Peyer's patch (tissue), 4 donors: ENCODE measurements around the gene DDAH1. TPM values are rescaled to one million over a fixed set of nuclear protein-coding genes. Genes with fewer than 3 reads are reported as not detected.

Experiments
- DNase-seq, 3 donors: peaks; one replicate each; pipeline ENCODE4 v3.0.0-alpha.2; 2017 to 2019
- H3K27ac ChIP-seq, 4 donors: fragments of 200-600 bp; sonication (generic); one replicate each; pipeline ENCODE4 v1.5.1; 2016 to 2019
- H3K27me3 ChIP-seq, 2 donors: fragments of 200-600 bp; sonication (generic); one replicate each; pipeline ENCODE4 v1.5.1; 2019
- H3K36me3 ChIP-seq, 3 donors: fragments of 200-600 bp; sonication (generic); one replicate each; pipeline ENCODE4 v1.5.1; 2016 to 2019
- H3K4me1 ChIP-seq, 4 donors: fragments of 200-600 bp; sonication (generic); one replicate each; pipeline ENCODE4 v1.5.1; 2016 to 2019
- H3K4me3 ChIP-seq, 4 donors: fragments of 200-600 bp; sonication (generic); 1 replicate in 3 of 4; 2 replicates in 1 of 4; pipeline ENCODE4 v1.5.1; 2016 to 2019; ENCODE audit warnings: mild to moderate bottlenecking in 1 of 4
- H3K9me3 ChIP-seq, 4 donors: fragments of 200-600 bp; sonication (generic); one replicate each; pipeline ENCODE4 v1.5.1; 2016 to 2019; ENCODE audit warnings: mild to moderate bottlenecking in 1 of 4
- POLR2A ChIP-seq, 2 donors: fragments of 450-650 bp; IDR thresholded peaks; one replicate each; pipeline ENCODE4 v1.5.1; 2017; ENCODE audit warnings: antibody characterized with exemption in 2 of 2, mild to moderate bottlenecking in 2 of 2, moderate library complexity in 2 of 2
- total RNA-seq, 4 donors: library from RNA; depleted of rRNA; stranded (reverse); fragments of >200 nt; gene quantifications; one replicate each; pipeline ENCODE4 v1.1.0, GENCODE V29; 2016
- TF ChIP-seq, protein P1 (sequence below), 6 experiments: fragments of 450-650 bp in 4 of 6; fragments of 200-600 bp in 2 of 6; sonication (generic) in 1 of 6; IDR thresholded peaks; one replicate each; pipeline ENCODE4 v1.5.1; 2017 to 2019; ENCODE audit warnings: antibody characterized with exemption in 6 of 6, mild to moderate bottlenecking in 3 of 6, moderate library complexity in 1 of 6

DDAH1 gene
- total RNA-seq, 4 donors from 2014 or later = 40.8 to 60.2 (median 51.2) TPM

DNA sequence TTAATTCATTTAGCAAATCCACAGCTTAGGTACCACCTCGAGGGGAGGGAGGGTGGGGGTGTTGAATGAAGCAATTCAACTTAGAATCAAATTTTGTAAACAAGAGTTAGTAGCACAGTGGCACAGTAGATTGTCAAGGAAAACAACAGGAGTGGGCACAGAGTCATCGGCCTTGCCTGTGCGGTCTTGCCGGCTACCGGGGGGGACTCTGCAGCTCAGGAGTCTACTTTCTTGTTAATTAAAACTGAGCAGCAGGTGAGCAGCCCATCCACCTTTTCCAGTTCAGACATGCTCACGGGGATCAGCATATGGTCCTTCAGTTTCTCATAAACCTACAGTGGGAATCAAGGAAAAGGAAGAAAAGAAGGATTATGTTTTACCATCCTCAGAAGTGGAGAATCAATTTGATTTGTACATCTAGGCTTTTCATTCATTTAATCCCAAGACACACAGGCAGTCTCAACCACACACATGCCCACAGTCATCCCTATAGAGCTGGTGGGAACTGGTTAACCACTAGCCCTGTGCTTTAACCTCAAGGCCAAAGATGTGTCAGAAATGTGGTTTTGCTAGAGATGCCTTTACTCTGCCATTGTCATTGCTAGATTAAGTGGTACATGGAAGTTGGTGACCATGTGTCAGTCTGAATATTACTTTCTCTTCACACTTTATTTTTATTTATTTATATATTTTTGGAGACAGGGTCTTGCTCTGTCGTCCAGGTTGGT, 143.6 kb downstream of the DDAH1 start:
- no peak for DNase-seq
- no peak for TF ChIP-seq POLR2A (IDR thresholded peaks at IDR 0.05)
- TF ChIP-seq, protein P1, sequence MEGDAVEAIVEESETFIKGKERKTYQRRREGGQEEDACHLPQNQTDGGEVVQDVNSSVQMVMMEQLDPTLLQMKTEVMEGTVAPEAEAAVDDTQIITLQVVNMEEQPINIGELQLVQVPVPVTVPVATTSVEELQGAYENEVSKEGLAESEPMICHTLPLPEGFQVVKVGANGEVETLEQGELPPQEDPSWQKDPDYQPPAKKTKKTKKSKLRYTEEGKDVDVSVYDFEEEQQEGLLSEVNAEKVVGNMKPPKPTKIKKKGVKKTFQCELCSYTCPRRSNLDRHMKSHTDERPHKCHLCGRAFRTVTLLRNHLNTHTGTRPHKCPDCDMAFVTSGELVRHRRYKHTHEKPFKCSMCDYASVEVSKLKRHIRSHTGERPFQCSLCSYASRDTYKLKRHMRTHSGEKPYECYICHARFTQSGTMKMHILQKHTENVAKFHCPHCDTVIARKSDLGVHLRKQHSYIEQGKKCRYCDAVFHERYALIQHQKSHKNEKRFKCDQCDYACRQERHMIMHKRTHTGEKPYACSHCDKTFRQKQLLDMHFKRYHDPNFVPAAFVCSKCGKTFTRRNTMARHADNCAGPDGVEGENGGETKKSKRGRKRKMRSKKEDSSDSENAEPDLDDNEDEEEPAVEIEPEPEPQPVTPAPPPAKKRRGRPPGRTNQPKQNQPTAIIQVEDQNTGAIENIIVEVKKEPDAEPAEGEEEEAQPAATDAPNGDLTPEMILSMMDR (IDR thresholded peaks at IDR 0.05) = no peak

DNA sequence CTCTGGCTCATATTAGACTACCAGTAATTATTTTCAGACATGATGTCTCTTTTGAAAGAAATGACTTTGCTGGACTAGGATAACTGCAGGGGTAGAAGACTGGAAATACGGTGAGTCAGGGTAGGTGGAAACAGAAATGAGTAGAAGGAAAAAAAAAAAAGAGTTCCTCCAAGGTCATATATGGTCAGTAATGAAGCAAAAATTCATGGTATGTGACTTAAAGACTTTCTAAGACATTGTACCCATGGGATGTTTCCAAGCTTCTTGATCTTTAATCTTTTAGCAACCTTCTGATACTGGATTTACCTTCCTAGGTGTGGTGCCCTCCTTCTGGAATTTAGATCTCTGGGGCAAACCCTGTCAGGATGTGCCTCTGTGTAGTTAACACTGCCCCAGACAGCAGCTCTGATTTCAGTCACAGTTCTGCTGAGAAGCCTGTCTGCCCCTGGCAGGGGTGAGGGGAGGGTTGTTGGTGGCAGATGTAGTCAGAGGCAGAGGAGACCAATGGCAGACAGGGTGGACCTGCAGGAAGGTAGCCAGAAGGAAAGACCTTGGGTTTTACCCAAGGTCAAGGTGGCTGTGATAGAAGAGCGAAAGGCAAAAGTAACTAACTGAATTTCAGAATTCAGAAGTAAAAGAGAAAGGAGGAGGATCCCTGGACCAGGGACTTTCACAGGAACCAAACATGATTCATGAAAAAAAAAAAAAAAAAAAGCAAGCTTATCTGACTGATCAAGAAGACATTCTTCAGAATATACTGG, 144.4 kb downstream of the DDAH1 start:
- Histone ChIP-seq H3K36me3 (no peaks in the 10 kb centered on the region), H3K27me3 (no peaks in the 10 kb centered on the region), H3K4me3 (no peak overlapping the region), H3K4me1 (no peaks in the 10 kb centered on the region), H3K27ac (no peak overlapping the region), H3K9me3 (no peaks in the 10 kb centered on the region)
- TF ChIP-seq, protein P1 (IDR thresholded peaks at IDR 0.05) = no peak
- no peak for TF ChIP-seq POLR2A (IDR thresholded peaks at IDR 0.05)
- no peak for DNase-seq

More for the DNA sequence above, 143.6 kb downstream of the DDAH1 start:
- Histone ChIP-seq H3K27me3 (no peaks in the 10 kb centered on the region), H3K36me3 (no peaks in the 10 kb centered on the region), H3K9me3 (no peaks in the 10 kb centered on the region), H3K4me1 (no peaks in the 10 kb centered on the region), H3K4me3 (no peak overlapping the region), H3K27ac (no peak overlapping the region)

DNA sequence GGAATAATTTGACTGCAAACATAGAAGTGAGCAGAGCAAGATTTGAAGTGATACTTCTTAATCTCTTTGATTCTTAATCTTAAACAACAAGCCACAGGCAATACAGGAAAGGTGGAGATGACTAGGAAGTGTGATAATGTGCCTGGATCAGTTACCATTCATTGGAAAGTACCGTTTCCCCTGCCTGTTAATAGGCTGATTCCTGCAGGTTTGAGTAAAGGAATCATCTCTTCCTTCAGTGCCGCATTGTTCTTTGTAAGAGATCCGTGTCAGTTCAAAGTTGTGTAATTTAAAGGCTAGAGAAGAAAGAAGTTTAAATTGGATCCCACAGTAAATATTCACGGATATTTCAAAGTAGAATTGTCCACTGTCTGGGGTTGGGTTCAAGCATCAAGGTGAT, 145.0 kb downstream of the DDAH1 start:
- no peak overlapping the region for H3K4me3 ChIP-seq
- no peaks in the 10 kb centered on the region for H3K27me3 ChIP-seq
- H3K4me1 ChIP-seq = no peaks in the 10 kb centered on the region
- TF ChIP-seq, protein P1 (IDR thresholded peaks at IDR 0.05) = no peak
- no peak for TF ChIP-seq POLR2A (IDR thresholded peaks at IDR 0.05)
- H3K9me3 ChIP-seq = no peaks in the 10 kb centered on the region
- H3K36me3 ChIP-seq = no peaks in the 10 kb centered on the region
- H3K27ac ChIP-seq = no peak overlapping the region
- no peak for DNase-seq

DNA sequence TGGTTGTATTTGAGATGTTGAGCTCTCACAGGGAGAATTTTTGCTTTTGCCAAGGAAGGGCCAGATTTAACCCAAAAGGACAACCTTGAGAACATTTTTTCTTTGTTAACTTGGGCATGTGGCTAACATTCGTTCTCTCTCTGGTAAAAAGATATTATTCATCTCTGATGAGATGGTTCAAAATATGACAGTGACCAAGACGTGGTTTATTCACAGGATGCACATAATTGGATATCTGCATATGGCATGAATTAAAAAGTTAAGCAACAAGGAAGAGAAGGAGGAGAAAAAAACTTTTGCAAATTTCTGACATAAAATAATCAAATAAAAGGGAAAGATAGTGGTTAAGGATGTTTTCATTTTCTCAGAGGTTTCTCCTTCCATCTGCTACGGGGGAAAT, 145.5 kb downstream of the DDAH1 start:
- no peak overlapping the region for H3K27ac ChIP-seq
- H3K4me1 ChIP-seq = no peaks in the 10 kb centered on the region
- no peak for DNase-seq
- H3K36me3 ChIP-seq = no peaks in the 10 kb centered on the region
- H3K27me3 ChIP-seq = no peaks in the 10 kb centered on the region
- TF ChIP-seq, protein P1 (IDR thresholded peaks at IDR 0.05) = no peak
- TF ChIP-seq POLR2A (IDR thresholded peaks at IDR 0.05) = no peak
- no peaks in the 10 kb centered on the region for H3K9me3 ChIP-seq
- H3K4me3 ChIP-seq = no peak overlapping the region

DNA sequence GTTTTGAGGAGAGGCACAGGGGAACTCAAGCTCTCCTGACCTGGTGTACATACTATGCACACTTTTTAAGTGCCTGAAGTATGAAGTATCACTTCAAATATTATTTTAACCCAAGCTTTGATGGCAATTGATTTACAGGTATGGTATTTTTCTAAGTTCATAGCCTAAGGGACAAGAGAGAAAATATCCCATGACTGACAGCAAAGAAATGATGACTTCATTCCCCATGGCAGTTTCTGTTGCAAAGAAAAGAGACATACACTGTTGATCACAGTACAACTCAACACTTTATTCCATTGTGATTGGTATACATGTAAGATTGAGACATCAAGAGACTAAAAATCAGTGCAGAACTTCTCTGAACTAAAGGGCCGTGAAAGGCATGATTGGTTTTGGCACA, 146.7 kb downstream of the DDAH1 start:
- TF ChIP-seq, protein P1 (IDR thresholded peaks at IDR 0.05) = no peak
- TF ChIP-seq POLR2A (IDR thresholded peaks at IDR 0.05) = no peak
- Histone ChIP-seq H3K36me3 (no peaks in the 10 kb centered on the region), H3K4me3 (no peak overlapping the region), H3K27ac (no peak overlapping the region), H3K4me1 (no peaks in the 10 kb centered on the region), H3K9me3 (no peaks in the 10 kb centered on the region), H3K27me3 (no peaks in the 10 kb centered on the region)
- no peak for DNase-seq
